ENCODE data around the gene CPA4.

DNA sequence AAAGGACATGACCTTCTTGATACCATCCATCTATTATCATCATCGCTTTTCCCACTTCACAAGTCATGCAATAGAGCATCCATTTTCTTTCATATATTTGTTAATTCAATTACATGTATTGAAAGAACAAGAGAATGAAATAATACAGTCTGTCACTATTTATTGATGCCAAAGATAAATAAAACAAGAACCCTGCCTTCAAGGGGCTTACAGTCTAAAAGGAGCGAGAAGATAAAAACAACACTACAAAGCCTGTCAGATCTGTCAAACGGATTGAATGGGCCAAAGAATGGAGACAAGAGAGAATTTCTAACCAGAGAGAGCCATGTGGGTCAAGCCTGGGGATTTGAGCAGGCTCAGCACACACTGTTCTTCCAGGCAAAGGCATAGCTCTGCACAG lies 67.6 kb downstream of the CPA4 start:
- TF ChIP-seq POLR2A (IDR thresholded peaks at IDR 0.05) = no peak
- TF ChIP-seq, protein P1, sequence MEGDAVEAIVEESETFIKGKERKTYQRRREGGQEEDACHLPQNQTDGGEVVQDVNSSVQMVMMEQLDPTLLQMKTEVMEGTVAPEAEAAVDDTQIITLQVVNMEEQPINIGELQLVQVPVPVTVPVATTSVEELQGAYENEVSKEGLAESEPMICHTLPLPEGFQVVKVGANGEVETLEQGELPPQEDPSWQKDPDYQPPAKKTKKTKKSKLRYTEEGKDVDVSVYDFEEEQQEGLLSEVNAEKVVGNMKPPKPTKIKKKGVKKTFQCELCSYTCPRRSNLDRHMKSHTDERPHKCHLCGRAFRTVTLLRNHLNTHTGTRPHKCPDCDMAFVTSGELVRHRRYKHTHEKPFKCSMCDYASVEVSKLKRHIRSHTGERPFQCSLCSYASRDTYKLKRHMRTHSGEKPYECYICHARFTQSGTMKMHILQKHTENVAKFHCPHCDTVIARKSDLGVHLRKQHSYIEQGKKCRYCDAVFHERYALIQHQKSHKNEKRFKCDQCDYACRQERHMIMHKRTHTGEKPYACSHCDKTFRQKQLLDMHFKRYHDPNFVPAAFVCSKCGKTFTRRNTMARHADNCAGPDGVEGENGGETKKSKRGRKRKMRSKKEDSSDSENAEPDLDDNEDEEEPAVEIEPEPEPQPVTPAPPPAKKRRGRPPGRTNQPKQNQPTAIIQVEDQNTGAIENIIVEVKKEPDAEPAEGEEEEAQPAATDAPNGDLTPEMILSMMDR (IDR thresholded peaks at IDR 0.05) = no peak

Data from upper lobe of left lung (tissue), 4 donors.